ENCODE measurements around the gene PPY.
A peak's percentile ranks its signal among the peaks of the same experiment; 100 is the strongest.
"Not testable (repeated sequence)": the region's sequence is repeated elsewhere in the genome, so short reads cannot be mapped to it uniquely, and the experiment has no call there.

Gene PPY

GRCh38 chr17:43928609-43929008 is 13.7 kb downstream of the PPY start:
- DNase-seq, result no peak

DNA sequence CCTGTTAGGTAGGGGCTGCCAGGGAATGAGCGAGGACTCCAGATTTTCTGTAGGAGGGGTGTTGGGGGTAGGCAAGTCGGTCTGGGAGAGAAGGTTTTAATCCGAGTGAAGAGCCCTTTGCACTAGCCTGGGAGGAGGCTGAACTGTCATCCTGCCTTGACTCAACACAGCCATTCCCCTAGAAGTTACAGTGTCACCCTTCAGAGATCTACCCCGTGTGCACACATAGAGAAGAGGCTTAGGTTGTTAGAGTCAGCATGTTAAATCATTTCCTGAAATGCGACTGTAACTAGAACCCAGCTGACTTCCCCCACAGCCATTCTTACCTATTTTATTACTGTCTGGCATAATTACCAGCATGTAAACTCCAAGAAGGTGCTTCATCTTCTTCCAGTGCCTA is 14.3 kb downstream of the PPY start:
- DNase-seq, result not testable (repeated sequence)

- no peak for DNase-seq
Measured at GRCh38 chr17:43927060-43927864, 15.0 kb downstream of the PPY start.

GRCh38 chr17:43924558-43924957 is 17.7 kb downstream of the PPY start:
- no peak for DNase-seq

- no peak for DNase-seq
Measured at GRCh38 chr17:43920500-43921095, 21.7 kb downstream of the PPY start.

GRCh38 chr17:43918026-43918389 is 24.3 kb downstream of the PPY start:
- no peak for DNase-seq

GRCh38 chr17:43917348-43918025 is 24.8 kb downstream of the PPY start:
- peak; percentile 53 to 80 for DNase-seq

DNA sequence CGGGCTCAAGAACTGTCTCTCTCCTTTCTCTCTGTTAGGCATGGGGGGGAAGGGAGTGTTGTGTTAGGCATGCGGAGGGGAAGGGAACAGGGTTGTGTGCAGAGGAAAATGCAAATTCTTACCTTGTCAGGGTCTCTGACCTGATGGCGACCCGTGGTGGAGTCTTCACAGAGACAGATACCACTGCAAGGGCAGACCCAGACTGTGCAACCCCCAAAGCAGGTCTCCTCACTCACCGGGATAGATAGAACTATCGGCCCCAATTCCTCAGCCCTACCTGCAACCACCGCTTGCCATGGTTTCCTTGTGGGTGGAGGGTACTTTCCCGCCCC is 25.3 kb downstream of the PPY start:
- no peak for DNase-seq

DNA sequence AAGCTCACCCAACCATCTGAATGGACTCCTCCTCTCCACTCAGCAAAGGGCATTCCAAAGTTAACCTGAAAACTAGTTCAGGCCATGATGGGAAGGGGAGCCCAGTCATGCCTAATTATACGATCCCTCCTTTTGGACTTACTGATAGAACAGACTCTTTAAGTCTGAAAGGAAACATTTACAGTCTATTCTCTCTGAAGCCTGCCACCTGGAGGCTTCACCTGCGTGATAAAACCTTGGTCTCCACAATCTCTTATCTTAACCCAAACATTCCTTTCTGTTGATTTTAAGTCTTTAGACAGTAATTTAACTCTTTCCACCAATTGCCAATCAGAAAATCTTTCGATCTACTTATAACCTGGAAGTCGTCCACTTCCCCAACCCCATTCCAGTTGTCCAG is 25.9 kb downstream of the PPY start:
- no peak for DNase-seq

DNA sequence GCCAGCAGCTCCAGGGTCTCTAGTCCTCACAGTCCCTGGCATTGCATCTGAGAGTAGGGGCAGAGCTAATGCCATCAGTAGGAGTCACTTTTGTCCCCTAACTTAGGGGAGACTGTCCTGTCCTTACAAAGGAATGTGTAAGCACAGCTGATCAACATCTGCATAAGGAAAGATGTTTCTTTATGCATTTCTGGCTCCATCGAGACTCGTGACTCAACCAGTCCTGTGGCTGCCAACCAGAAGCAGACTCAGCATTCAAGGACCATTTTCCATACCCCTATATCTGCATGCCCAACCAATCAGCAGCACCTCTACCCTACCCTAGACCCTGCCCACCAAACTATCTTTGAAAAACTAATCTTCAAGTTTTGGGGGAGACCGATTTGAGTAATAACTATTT is 26.7 kb downstream of the PPY start:
- DNase-seq, result no peak

GRCh38 chr17:43914451-43914850 is 27.8 kb downstream of the PPY start:
- DNase-seq, result no peak

- DNase-seq, result no peak
Measured at GRCh38 chr17:43913584-43913983, 28.7 kb downstream of the PPY start.

GRCh38 chr17:43912635-43913304 is 29.5 kb downstream of the PPY start:
- DNase-seq, result no peak

DNA sequence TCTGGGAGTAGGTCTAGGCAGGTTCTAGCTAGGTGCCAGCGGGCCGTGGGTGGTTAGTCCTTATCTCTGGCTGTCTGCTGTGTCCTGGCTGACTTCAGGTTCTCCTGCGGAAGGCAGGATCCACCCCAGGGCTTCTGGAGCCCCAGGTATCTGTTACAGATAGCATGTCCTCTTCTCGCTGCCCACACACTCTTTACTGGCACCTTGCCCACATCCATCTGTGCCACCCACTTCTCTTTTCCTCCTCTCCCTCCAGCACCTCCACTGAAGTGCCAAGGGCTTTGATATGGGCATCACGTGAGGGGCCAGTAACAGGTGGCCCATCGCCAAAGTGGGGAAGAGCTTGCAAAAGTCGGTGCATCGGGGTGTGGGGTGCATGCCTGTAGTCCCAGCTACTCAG is 30.4 kb downstream of the PPY start:
- no peak for DNase-seq

- DNase-seq, result no peak
Measured at GRCh38 chr17:43909537-43910231, 32.6 kb downstream of the PPY start.

- peak; percentile 4 to 13 for DNase-seq
Measured at GRCh38 chr17:43907998-43908721, 34.1 kb downstream of the PPY start.

DNA sequence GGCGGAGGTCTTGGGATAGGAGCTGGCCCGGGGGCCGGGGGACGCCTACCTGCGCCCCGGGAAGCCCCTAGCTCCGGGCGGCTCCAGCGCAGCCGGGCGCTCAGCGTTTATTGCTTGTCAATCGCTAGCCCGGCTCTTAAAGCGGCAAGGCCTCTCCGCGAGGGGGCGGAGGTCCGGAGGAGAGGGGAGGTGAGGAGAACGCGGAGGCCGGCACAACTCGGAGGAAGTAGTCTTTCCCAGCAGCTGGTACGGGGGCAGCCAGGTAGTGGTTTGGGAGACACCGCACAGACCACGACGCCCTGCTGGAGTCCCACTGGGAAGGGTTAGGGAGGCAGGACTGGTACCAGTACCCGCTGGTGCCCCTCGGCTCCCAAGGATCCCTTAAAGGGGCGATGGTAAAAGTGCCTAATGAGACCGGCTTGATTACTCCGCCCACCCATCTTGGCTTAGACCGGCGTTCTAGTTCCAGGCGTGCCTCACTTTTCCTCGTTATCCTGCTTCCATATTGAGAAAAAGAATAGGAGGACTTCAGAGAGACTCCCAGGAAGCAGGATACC is 34.8 kb downstream of the PPY start, which contains the start of gene MPP2:
TSS of gene MPP2 (minus strand) at position 112 of the 557 bp plus-strand sequence. CDS start 3,076 bp downstream, outside the sequence.
- peak; percentile 33 to 65 for DNase-seq

- DNase-seq, result no peak
Measured at GRCh38 chr17:43906951-43907424, 35.3 kb downstream of the PPY start.

DNA sequence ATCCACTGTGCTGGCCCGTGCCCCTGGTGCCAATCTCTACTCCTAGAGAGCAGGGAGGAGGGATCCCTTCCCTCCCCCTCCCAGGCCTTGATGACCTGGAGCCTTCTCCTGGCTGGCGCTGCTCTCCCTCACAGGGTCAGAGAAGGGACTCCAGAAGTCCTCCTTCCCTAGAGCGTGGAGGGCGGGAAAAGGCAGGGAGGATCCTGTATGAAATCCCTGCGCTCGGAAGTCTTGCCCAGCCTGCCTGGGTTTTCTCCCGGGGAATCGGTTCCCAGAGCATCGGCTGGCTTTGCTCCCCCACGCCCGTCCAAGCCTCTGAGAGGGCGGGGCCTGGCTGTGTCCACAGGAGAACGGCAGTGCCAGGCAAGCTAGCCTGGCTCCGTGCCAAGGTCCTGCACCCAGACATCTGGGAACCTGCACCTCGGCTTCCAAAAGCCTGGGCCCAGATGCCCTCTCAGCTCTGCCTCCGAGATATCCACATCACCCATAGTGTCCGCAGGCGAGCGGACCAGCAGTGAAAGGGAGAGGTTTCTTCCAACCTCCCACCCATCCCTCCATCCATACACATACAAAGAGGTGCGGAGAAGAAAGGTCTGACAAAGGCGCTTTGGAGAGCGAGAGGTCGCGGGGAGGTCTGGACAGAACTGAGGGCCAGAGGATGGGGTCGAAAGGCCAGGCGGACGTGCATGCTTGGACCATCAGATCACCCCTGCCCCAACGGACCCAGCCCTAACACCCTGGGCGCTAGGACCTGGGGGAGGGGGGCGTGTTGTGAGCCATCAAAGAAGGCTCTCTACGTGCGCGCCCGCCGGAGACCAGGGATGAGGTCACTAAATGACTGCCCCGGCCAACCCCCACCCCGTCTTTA is 36.1 kb downstream of the PPY start:
- no peak for DNase-seq

GRCh38 chr17:43905400-43905984 is 36.8 kb downstream of the PPY start:
- DNase-seq, result no peak
